GM12878 (cell line): ENCODE results near the gene PRPF18. TPM values are rescaled to one million over a fixed set of nuclear protein-coding genes. Genes with fewer than 3 reads are reported as not detected.

ENCODE experiments used
- ATAC-seq: fragments of 200-7000 bp; cut with Tn5 transposase; 3 replicates; pipeline ENCODE4 v1.9.1; 2020; ENCODE audit warnings: mild to moderate bottlenecking, moderate library complexity
- BruUV-seq: library from RNA; stranded (reverse); fragments of 400-500 nt; replicated peaks from 2 replicates; lab custom pipeline; 2021; lab: Mats Ljungman, UMichigan
- CTCF ChIA-PET: fragments of 300-600 bp; sonication (Branson Sonifier 250); formaldehyde crosslinking; extraction: SDS; loops from one replicate; lab custom pipeline; 2021; ENCODE audit warnings: inconsistent platforms; lab: Yijun Ruan, JAX
- POLR2A ChIA-PET: fragments of 350-600 bp; formaldehyde crosslinking; extraction: SDS; loops from one replicate; lab custom pipeline; 2021; ENCODE audit warnings: inconsistent platforms; lab: Charles Lee
- RAD21 ChIA-PET: fragments of 300-600 bp; sonication (Branson Sonifier 250); formaldehyde crosslinking; loops from one replicate; lab custom pipeline; 2023; ENCODE audit warnings: antibody characterized with exemption; ENCODE audit not compliant: unreplicated experiment; lab: Charles Lee
- SMC1A ChIA-PET: fragments of 300-600 bp; sonication (Branson Sonifier 250); formaldehyde crosslinking; loops from one replicate; lab custom pipeline; 2023; ENCODE audit not compliant: unreplicated experiment, uncharacterized antibody; lab: Charles Lee
- DNase-seq: peaks from one replicate; pipeline ENCODE4 v3.0.0-alpha.2; 2011; ENCODE audit warnings: low read depth, low spot score
- FAIRE-seq: peaks from 3 replicates; lab custom pipeline; 2011; peaks lifted over from hg19 to GRCh38; lab: Jason Lieb, UNC
- H2AFZ ChIP-seq: 2 replicates; pipeline ENCODE4 v1.6.0; 2011; ENCODE audit warnings: low read depth, low read length, control low read depth; ENCODE audit not compliant: control insufficient read depth
- H3K27ac ChIP-seq: 2 replicates; pipeline ENCODE4 v1.5.1; 2011; ENCODE audit warnings: control low read depth; ENCODE audit not compliant: control insufficient read depth, insufficient read depth
- H3K27me3 ChIP-seq, 2 experiments: replicated peaks in 1 of 2; 2 replicates each; pipeline versions ENCODE4 v1.6.0 to v1.6.1; 2011; ENCODE audit warnings: low read length in 1 of 2; ENCODE audit not compliant: control insufficient read depth in 2 of 2, insufficient read depth in 2 of 2
- H3K36me3 ChIP-seq, 2 experiments: 2 replicates each; pipeline ENCODE4 v1.5.1; 2011; ENCODE audit warnings: low read length in 1 of 2; ENCODE audit not compliant: control insufficient read depth in 2 of 2, insufficient read depth in 2 of 2
- H3K4me1 ChIP-seq: 2 replicates; pipeline ENCODE4 v1.6.1; 2011; ENCODE audit warnings: mild to moderate bottlenecking, low read length, moderate library complexity, mixed read lengths; ENCODE audit not compliant: control insufficient read depth, insufficient read depth
- H3K4me2 ChIP-seq: 2 replicates; pipeline ENCODE4 v1.6.0; 2011; ENCODE audit warnings: control low read depth; ENCODE audit not compliant: control insufficient read depth, insufficient read depth
- H3K4me3 ChIP-seq: fragments of 200-600 bp; sonication (generic); 2 replicates; pipeline ENCODE4 v1.5.1; 2016
- H3K79me2 ChIP-seq: 2 replicates; pipeline ENCODE4 v1.6.0; 2011; ENCODE audit warnings: low read length; ENCODE audit not compliant: control insufficient read depth, insufficient read depth
- H3K9ac ChIP-seq: 2 replicates; pipeline ENCODE4 v1.8.0; 2011; ENCODE audit warnings: low read length, control low read depth, mixed read lengths; ENCODE audit not compliant: control insufficient read depth, insufficient read depth
- H3K9me3 ChIP-seq: replicated peaks from 3 replicates; pipeline ENCODE4 v1.5.1; 2011; ENCODE audit warnings: mild to moderate bottlenecking, low read length; ENCODE audit not compliant: control insufficient read depth, insufficient read depth
- H4K20me1 ChIP-seq: 2 replicates; pipeline ENCODE4 v1.6.0; 2011; ENCODE audit not compliant: control insufficient read depth, insufficient read depth
- ETV6 ChIP-seq, 2 experiments: fragments of 450-650 bp in 1 of 2; IDR thresholded peaks in 1 of 2; conservative IDR thresholded peaks in 1 of 2; 2 replicates each; pipeline ENCODE4 v1.6.1; 2014; ENCODE audit warnings: antibody characterized with exemption in 1 of 2, borderline replicate concordance in 1 of 2, low read depth in 1 of 2, mild to moderate bottlenecking in 1 of 2, moderate library complexity in 1 of 2
- EZH2 ChIP-seq: IDR thresholded peaks from 2 replicates; pipeline ENCODE4 v1.6.1; 2012; ENCODE audit warnings: low read depth, mild to moderate bottlenecking, control low read depth, inconsistent platforms, low read length, borderline replicate concordance; ENCODE audit not compliant: control insufficient read depth
- KAT2A ChIP-seq: conservative IDR thresholded peaks from 2 replicates; pipeline ENCODE4 v1.6.1; 2011; ENCODE audit warnings: low read depth, low read length; ENCODE audit not compliant: control insufficient read depth
- NFXL1 ChIP-seq: fragments of 450-650 bp; IDR thresholded peaks from 2 replicates; pipeline ENCODE4 v1.6.1; 2017; ENCODE audit warnings: antibody characterized with exemption, mild to moderate bottlenecking, borderline replicate concordance
- PRDM15 ChIP-seq: fragments of 450-650 bp; formaldehyde crosslinking; IDR thresholded peaks from 2 replicates; pipeline ENCODE4 v1.4.0; 2020; ENCODE audit warnings: mild to moderate bottlenecking, moderate library complexity
- SMAD1 ChIP-seq: fragments of 450-650 bp; IDR thresholded peaks from 2 replicates; pipeline ENCODE4 v1.6.1; 2018; ENCODE audit warnings: mild to moderate bottlenecking, low read depth; ENCODE audit not compliant: partially characterized antibody
- ZBED1 ChIP-seq: IDR thresholded peaks from 2 replicates; pipeline ENCODE4 v1.6.1; 2016; ENCODE audit warnings: borderline replicate concordance
- ZBTB33 ChIP-seq: fragments of 450-650 bp; IDR thresholded peaks from 2 replicates; pipeline ENCODE4 v1.6.1; 2017; ENCODE audit warnings: mild to moderate bottlenecking
- WGBS: methylation state at CpG from one replicate; pipeline ENCODE4 v1.1.6; 2016; ENCODE audit warnings: low lambda C conversion rate; ENCODE audit not compliant: insufficient replicate concordance, insufficient coverage; ENCODE audit errors: missing lambda C conversion rate; 5-methylcytosine and 5-hydroxymethylcytosine counted together
- in situ Hi-C: fragments of 300-500 bp; cut with MboI; formaldehyde crosslinking; loops from 9 replicates; pipeline ENCODE4 v1.14.3; 2018; ENCODE audit warnings: mixed read lengths
- intact Hi-C: fragments of 100-400 bp; cut with micrococcal nuclease; formaldehyde crosslinking; loops from one replicate; pipeline ENCODE4 v1.14.2; 2022; ENCODE audit not compliant: unreplicated experiment
- polyA plus RNA-seq, 11 experiments: library from polyadenylated mRNA; depleted of rRNA in 4 of 11; unstranded in 6 of 11; stranded (reverse) in 5 of 11; fragments of >200 nt; fragmentation: Nextera tagmentation in 4 of 11; fragmentation: Illumina TruSeq in 1 of 11; extraction: Ambion mirVana in 4 of 11; extraction: Trizol in 1 of 11; gene quantifications; 1 replicate in 1 of 11; 2 replicates in 10 of 11; pipeline versions ENCODE4 v1.2.1 to v1.2.3, GENCODE V29; 2011 to 2016; ENCODE audit warnings: inconsistent platforms in 2 of 11, missing spikeins in 2 of 11, low read depth in 1 of 11
- total RNA-seq, 4 experiments: library from RNA; depleted of rRNA in 3 of 4; stranded (reverse); fragments of >200 nt in 3 of 4; fragmentation: Illumina TruSeq in 1 of 4; extraction: Trizol in 1 of 4; gene quantifications; 2 replicates each; pipeline versions ENCODE4 v1.2.1 to v1.2.3, GENCODE V29; 2013 to 2021
- TF ChIP-seq, protein P1 (sequence below): IDR thresholded peaks from 2 replicates; pipeline ENCODE4 v1.6.1; 2011; ENCODE audit warnings: low read depth, low read length, improper control_type of control experiment, borderline replicate concordance
- TF ChIP-seq, protein P2 (sequence below): IDR thresholded peaks from 2 replicates; pipeline ENCODE4 v1.6.1; 2011; ENCODE audit warnings: borderline replicate concordance, low read depth, mild to moderate bottlenecking, moderate library complexity, mixed read lengths, low read length; ENCODE audit not compliant: insufficient read depth; ENCODE audit errors: extremely low read length

PRPF18 gene
- total and polyA plus RNA-seq, 10 of the 15 experiments (the other 5 are each of a cell fraction or from before 2014, with no cell fraction given): 15.6 to 35.8 (median 28.8) TPM

DNA sequence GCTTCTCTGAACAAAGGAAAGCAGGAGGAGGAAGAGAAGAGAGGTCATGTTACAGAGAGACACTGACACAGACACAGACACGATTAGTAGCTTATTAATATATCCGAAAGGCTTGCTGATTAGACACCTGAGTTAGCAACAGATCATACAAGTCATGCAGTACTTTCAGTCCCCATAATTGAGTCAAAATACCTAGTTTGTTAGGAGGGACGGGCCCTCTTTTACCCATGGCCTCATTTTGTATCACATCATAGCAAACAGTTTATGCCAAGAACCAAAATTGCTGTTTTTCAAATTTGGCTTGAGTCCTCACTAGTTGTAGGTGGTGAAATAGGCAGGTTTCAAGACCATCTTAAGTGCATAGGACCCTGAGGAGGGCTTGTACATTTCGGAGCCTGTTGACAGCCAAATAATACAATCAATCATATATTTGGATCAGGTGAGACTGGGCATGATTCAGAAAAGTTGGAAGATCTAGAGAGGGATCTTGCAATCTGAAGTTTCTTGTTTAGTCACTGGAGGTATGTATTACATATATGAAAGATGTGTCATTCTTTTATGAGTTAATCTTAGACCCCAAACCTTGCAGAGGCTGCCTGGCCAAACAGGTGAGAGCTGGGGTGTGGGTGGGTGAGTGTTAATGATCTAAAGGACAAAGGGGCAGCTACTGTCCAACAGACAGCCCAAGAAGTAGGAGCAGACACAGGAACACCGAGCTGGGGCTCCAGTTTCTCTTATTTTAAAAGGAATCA lies 65.4 kb downstream of the PRPF18 start:
- no peaks in the 10 kb centered on the region for H3K79me2 ChIP-seq
- H2AFZ ChIP-seq: no peak overlapping the region
- in situ Hi-C loops: no loop called here
- SMC1A ChIA-PET: interaction anchor here (0.8 to 1.6 kb wide), 5 partner anchors 11 to 131 kb away, joined by 3 to 5 read pairs (median 3); no protein-coding TSS in a partner anchor
- ATAC-seq (no peak), FAIRE-seq (no peak), DNase-seq (no peak)
- no peaks in the 10 kb centered on the region for H3K27me3 ChIP-seq
- WGBS: 78% methylated on average over 5 of the region's 5 CpGs
- H3K9ac ChIP-seq: no peak overlapping the region
- H3K4me2 ChIP-seq: no peak overlapping the region
- H3K36me3 ChIP-seq: peaks cover 20 to 51% of the 10 kb centered on the region in 2 experiments
- no peaks in the 10 kb centered on the region for H4K20me1 ChIP-seq
- H3K27ac ChIP-seq: no peak overlapping the region
- CTCF ChIA-PET: interaction anchor here (0.6 to 1.2 kb wide), 3 partner anchors 11 to 64 kb away, joined by 3 to 4 read pairs (median 3); no protein-coding TSS in a partner anchor
- TF ChIP-seq SMAD1 (no peak), ZBED1 (no peak), ZBTB33 (no peak), ETV6 (conservative IDR thresholded peaks at IDR 0.05 in 1 of 2, IDR thresholded peaks at IDR 0.05 in 1 of 2; ENCODE audit: borderline replicate concordance in 1 of 2, low read depth in 1 of 2) (no peak), NFXL1 (no peak), EZH2 (no peak), PRDM15 (CRISPR knock-in tag) (no peak), KAT2A (no peak)
- TF ChIP-seq, protein P1, sequence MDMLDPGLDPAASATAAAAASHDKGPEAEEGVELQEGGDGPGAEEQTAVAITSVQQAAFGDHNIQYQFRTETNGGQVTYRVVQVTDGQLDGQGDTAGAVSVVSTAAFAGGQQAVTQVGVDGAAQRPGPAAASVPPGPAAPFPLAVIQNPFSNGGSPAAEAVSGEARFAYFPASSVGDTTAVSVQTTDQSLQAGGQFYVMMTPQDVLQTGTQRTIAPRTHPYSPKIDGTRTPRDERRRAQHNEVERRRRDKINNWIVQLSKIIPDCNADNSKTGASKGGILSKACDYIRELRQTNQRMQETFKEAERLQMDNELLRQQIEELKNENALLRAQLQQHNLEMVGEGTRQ: no peak
- TF ChIP-seq, protein P2, sequence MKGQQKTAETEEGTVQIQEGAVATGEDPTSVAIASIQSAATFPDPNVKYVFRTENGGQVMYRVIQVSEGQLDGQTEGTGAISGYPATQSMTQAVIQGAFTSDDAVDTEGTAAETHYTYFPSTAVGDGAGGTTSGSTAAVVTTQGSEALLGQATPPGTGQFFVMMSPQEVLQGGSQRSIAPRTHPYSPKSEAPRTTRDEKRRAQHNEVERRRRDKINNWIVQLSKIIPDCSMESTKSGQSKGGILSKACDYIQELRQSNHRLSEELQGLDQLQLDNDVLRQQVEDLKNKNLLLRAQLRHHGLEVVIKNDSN: no peak
- BruUV-seq: no TSS peak
- POLR2A ChIA-PET: no interaction called here
- H3K4me1 ChIP-seq: no peaks in the 10 kb centered on the region
- intact Hi-C loops: no loop called here
- H3K4me3 ChIP-seq: no peak overlapping the region
- no peaks in the 10 kb centered on the region for H3K9me3 ChIP-seq
- RAD21 ChIA-PET: no interaction called here
